RCC 7860 (cell line): ENCODE results near the gene ALG1.
"Not testable (repeated sequence)": the region's sequence is repeated elsewhere in the genome, so short reads cannot be mapped to it uniquely, and the experiment has no call there.

Source experiments
- DNase-seq: peaks from one replicate; pipeline ENCODE4 v3.0.0-alpha.2; 2015; ENCODE audit warnings: low spot score
- FAIRE-seq: peaks from 2 replicates; lab custom pipeline; 2012; peaks lifted over from hg19 to GRCh38; lab: Jason Lieb, UNC

The ALG1 gene

GRCh38 chr16:5044011-5044540, 27.6 kb upstream of the ALG1 start:
- DNase-seq (no peak), FAIRE-seq (no peak)

GRCh38 chr16:5044581-5044980, 27.1 kb upstream of the ALG1 start:
- FAIRE-seq, DNase-seq: not testable (repeated sequence)

- FAIRE-seq = no peak
- no peak for DNase-seq
These were observed 26.0 kb upstream of the ALG1 start for GRCh38 chr16:5045499-5046115.

GRCh38 chr16:5046914-5047313, 24.7 kb upstream of the ALG1 start:
- FAIRE-seq = no peak
- no peak for DNase-seq

GRCh38 chr16:5054876-5055865, 16.5 kb upstream of the ALG1 start:
- no peak for DNase-seq
- FAIRE-seq = no peak

GRCh38 chr16:5056352-5056751, 15.3 kb upstream of the ALG1 start:
- DNase-seq = no peak
- FAIRE-seq = no peak

- FAIRE-seq = no peak
- DNase-seq = no peak
These were observed 13.2 kb upstream of the ALG1 start for GRCh38 chr16:5058476-5058875.

GRCh38 chr16:5059386-5060072, 12.1 kb upstream of the ALG1 start:
- no peak for DNase-seq
- no peak for FAIRE-seq

GRCh38 chr16:5060073-5060641, 11.5 kb upstream of the ALG1 start:
- FAIRE-seq (no peak), DNase-seq (no peak)

- DNase-seq (no peak), FAIRE-seq (no peak)
These were observed 9.6 kb upstream of the ALG1 start for GRCh38 chr16:5062051-5062450.

GRCh38 chr16:5062790-5063765, 8.6 kb upstream of the ALG1 start:
- DNase-seq (no peak), FAIRE-seq (no peak)

- FAIRE-seq (no peak), DNase-seq (no peak)
These were observed 6.7 kb upstream of the ALG1 start for GRCh38 chr16:5064915-5065314.

GRCh38 chr16:5065326-5065725, 6.3 kb upstream of the ALG1 start:
- no peak for DNase-seq
- no peak for FAIRE-seq

GRCh38 chr16:5065813-5066212, 5.8 kb upstream of the ALG1 start, which contains the start of gene C16orf89:
TSS of gene C16orf89 (minus strand) at chr16:5065956. CDS start at chr16:5065908, 48 bp downstream.
- DNase-seq (no peak), FAIRE-seq (no peak)

GRCh38 chr16:5066511-5066910, 5.1 kb upstream of the ALG1 start:
- DNase-seq = no peak
- FAIRE-seq = no peak

- no peak for FAIRE-seq
- DNase-seq = no peak
These were observed 2.6 kb upstream of the ALG1 start for GRCh38 chr16:5069048-5069447.

- DNase-seq = no peak
- FAIRE-seq = no peak
These were observed 1.8 kb upstream of the ALG1 start for GRCh38 chr16:5069854-5070253.

- no peak for DNase-seq
- no peak for FAIRE-seq
These were observed 1.0 kb upstream of the ALG1 start for GRCh38 chr16:5070431-5071186.

- no peak for DNase-seq
- FAIRE-seq = no peak
These were observed 332 bp upstream of the ALG1 start for GRCh38 chr16:5071341-5071680.
